DOHH2 (cell line): ENCODE results near the gene GET4.

Experiments used
- H3F3A ChIP-seq: fragments of 200-600 bp; sonication (generic), shearing (Covaris generic); 2 replicates; pipeline ENCODE4 v1.6.0; 2016; ENCODE audit warnings: antibody characterized with exemption, mild to moderate bottlenecking; ENCODE audit not compliant: control insufficient read depth, insufficient read depth
- H3K27ac ChIP-seq: fragments of 200-600 bp; sonication (generic); 2 replicates; pipeline ENCODE4 v1.5.1; 2014; ENCODE audit warnings: low read depth, mild to moderate bottlenecking, low read length, moderate library complexity
- H3K27me3 ChIP-seq: fragments of 200-600 bp; sonication (generic); 2 replicates; pipeline ENCODE4 v1.6.1; 2014; ENCODE audit warnings: mild to moderate bottlenecking, low read length, mixed read lengths; ENCODE audit not compliant: control insufficient read depth
- H3K36me3 ChIP-seq: fragments of 200-600 bp; sonication (generic); 2 replicates; pipeline ENCODE4 v1.6.1; 2014; ENCODE audit warnings: mild to moderate bottlenecking, low read length, moderate library complexity, mixed read lengths; ENCODE audit not compliant: control insufficient read depth
- H3K4me1 ChIP-seq: fragments of 200-600 bp; sonication (generic); 2 replicates; pipeline ENCODE4 v1.6.1; 2014; ENCODE audit warnings: mild to moderate bottlenecking, low read length, mixed read lengths; ENCODE audit not compliant: control insufficient read depth
- H3K4me2 ChIP-seq: fragments of 200-600 bp; sonication (generic); 2 replicates; pipeline ENCODE4 v1.6.0; 2014; ENCODE audit warnings: mild to moderate bottlenecking, low read length, moderate library complexity
- H3K4me3 ChIP-seq: fragments of 200-600 bp; sonication (generic); 2 replicates; pipeline ENCODE4 v1.5.1; 2014; ENCODE audit warnings: mild to moderate bottlenecking, low read length, mixed read lengths
- H3K79me2 ChIP-seq: fragments of 200-600 bp; sonication (generic); 2 replicates; pipeline ENCODE4 v1.6.1; 2014; ENCODE audit warnings: mild to moderate bottlenecking, low read length, mixed read lengths; ENCODE audit not compliant: control insufficient read depth
- H3K9me2 ChIP-seq: fragments of 200-600 bp; sonication (generic); replicated peaks from 2 replicates; pipeline ENCODE4 v1.6.1; 2014; ENCODE audit warnings: mild to moderate bottlenecking, low read length, mixed read lengths; ENCODE audit not compliant: control insufficient read depth
- H3K9me3 ChIP-seq: fragments of 200-600 bp; sonication (generic); 2 replicates; pipeline ENCODE4 v1.6.1; 2014; ENCODE audit warnings: antibody characterized with exemption, low read length, mixed read lengths; ENCODE audit not compliant: control insufficient read depth, insufficient read depth
- H4K20me1 ChIP-seq: fragments of 200-600 bp; sonication (generic); 2 replicates; pipeline ENCODE4 v1.6.0; 2014; ENCODE audit warnings: low read depth, mild to moderate bottlenecking, antibody characterized with exemption, low read length, moderate library complexity; ENCODE audit not compliant: control insufficient read depth, insufficient read depth
- CTCF ChIP-seq: fragments of 200-600 bp; sonication (generic); IDR thresholded peaks from one replicate; pipeline ENCODE4 v1.5.1; 2014; ENCODE audit warnings: antibody characterized with exemption, mild to moderate bottlenecking, low read depth, low read length; ENCODE audit not compliant: poor library complexity, severe bottlenecking
- EZH2phosphoT487 ChIP-seq: fragments of 200-600 bp; sonication (generic); IDR thresholded peaks from 2 replicates; pipeline ENCODE4 v1.6.1; 2017; ENCODE audit warnings: borderline replicate concordance, mild to moderate bottlenecking, antibody characterized with exemption, low read length, moderate library complexity, mixed read lengths

Gene GET4

GRCh38 chr7:945556-946255 is 69.4 kb downstream of the GET4 start:
- Histone ChIP-seq H4K20me1 (no peaks in the 10 kb centered on the region), H3K4me3 (no peak overlapping the region), H3K27me3 (peaks cover 15% of the 10 kb centered on the region), H3K79me2 (no peaks in the 10 kb centered on the region), H3F3A (peaks cover 4% of the 10 kb centered on the region), H3K4me1 (peaks cover 9% of the 10 kb centered on the region; the same call in 1 of the 2 replicates), H3K9me3 (peaks cover 4% of the 10 kb centered on the region), H3K4me2 (no peak overlapping the region), H3K36me3 (no peaks in the 10 kb centered on the region), H3K9me2 (no peaks in the 10 kb centered on the region), H3K27ac (no peak overlapping the region)
- TF ChIP-seq EZH2phosphoT487 (no peak), CTCF (no peak)
